Pancreas (tissue), 10 donors: ENCODE measurements around the gene TMOD1. TPM values are rescaled to one million over a fixed set of nuclear protein-coding genes. Genes with fewer than 3 reads are reported as not detected.

ENCODE experiments used
- ATAC-seq, 4 donors: fragments of 200-7000 bp; cut with Tn5 transposase; one replicate each; pipeline versions ENCODE4 v1.8.0 to v1.9.1; 2020; ENCODE audit warnings: mild to moderate bottlenecking in 4 of 4, moderate library complexity in 4 of 4
- DNase-seq, 6 donors: peaks; one replicate each; pipeline ENCODE4 v3.0.0-alpha.2; 2020
- FAIRE-seq: peaks from 2 replicates; lab custom pipeline; 2012; peaks lifted over from hg19 to GRCh38; lab: Jason Lieb, UNC
- H3K27ac ChIP-seq, 4 donors: fragments of 200-600 bp; sonication (generic); 1 replicate in 3 of 4; 2 replicates in 1 of 4; pipeline versions ENCODE4 v1.5.0 to v1.8.0; 2020
- H3K27me3 ChIP-seq, 4 donors: fragments of 200-600 bp; one replicate each; pipeline ENCODE4 v1.8.0; 2021
- H3K36me3 ChIP-seq, 3 donors: fragments of 200-600 bp; sonication (generic) in 1 of 3; one replicate each; pipeline versions ENCODE4 v1.5.0 to v1.8.0; 2020 to 2021
- H3K4me1 ChIP-seq, 3 donors: fragments of 200-600 bp; one replicate each; pipeline ENCODE4 v1.8.0; 2021
- H3K4me3 ChIP-seq, 4 donors: fragments of 200-600 bp; sonication (generic) in 2 of 4; one replicate each; pipeline versions ENCODE4 v1.5.0 to v1.8.0; 2020 to 2021
- H3K9me3 ChIP-seq, 4 donors: fragments of 200-600 bp; one replicate each; pipeline ENCODE4 v1.8.0; 2021
- WGBS, 2 donors: extraction: QIAGEN DNeasy Blood & Tissue Kit; methylation state at CpG; one replicate each; pipeline ENCODE4 v1.1.7; 2013; 5-methylcytosine and 5-hydroxymethylcytosine counted together
- intact Hi-C, 3 donors: fragments of 100-400 bp; cut with DNase I; formaldehyde crosslinking; loops; one replicate each; pipeline versions ENCODE4 v1.11.1 to v1.14.2; 2022
- polyA plus RNA-seq, 2 donors: library from polyadenylated mRNA; stranded (reverse); fragments of 200-250 nt; gene quantifications; one replicate each; pipeline ENCODE4 v1.2.3, GENCODE V29; 2013
- total RNA-seq, 6 donors: library from RNA; stranded (reverse); fragmentation: NEBNext Ultra II Directional in 4 of 6; extraction: Animal tissue kit (Norgen Biotek cat#: 25700) in 4 of 6; gene quantifications; one replicate each; pipeline versions ENCODE4 v1.2.1 to v1.2.4, GENCODE V29; 2021 to 2023
- TF ChIP-seq, protein P1 (sequence below), 4 donors: fragments of 200-600 bp; sonication (generic) in 3 of 4; IDR thresholded peaks; one replicate each; pipeline versions ENCODE4 v1.5.0 to v1.8.0; 2021; ENCODE audit warnings: antibody characterized with exemption in 4 of 4
- donor health status: healthy with polysubstance abuse.
- donor health status: DM: no; HTN: no; CAD: no; lungs with moderate emphysema.
- donor health status: DM: no; HTN: no; CAD: no.
- donor health status: control.
- donor health status: control.
- donor health status: Bipolar disorder and iron deficiency.
- donor health status: DM: yes; HTN: yes; CAD: no.
- donor health status: DM: no; HTN: no; CAD: no.
- donor health status: DM: no; HTN: no; CAD: no.
- donor health status: DM: yes; HTN: yes; CAD: no.

Gene TMOD1
- total and polyA plus RNA-seq, 8 donors, result 8.4 to 28.7 (median 12.3) TPM

DNA sequence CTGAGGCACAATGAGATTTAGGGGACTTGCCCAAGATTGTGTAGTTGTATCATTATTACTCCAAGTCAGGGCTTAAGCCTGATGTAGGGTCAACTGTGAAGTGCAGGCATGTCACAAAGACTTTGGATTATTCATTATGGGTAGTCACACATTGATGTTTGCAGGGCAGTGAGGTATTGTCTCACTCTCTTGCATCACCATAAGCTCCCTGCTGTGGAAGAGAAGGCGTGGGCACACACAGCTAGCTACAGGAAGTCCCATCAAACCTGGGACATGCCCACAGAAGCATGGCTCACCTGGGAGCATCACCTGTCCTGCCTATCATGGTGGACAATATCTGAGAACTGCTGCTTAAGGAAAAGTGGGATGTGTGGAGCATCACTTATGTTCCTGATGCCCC, 42.1 kb downstream of the TMOD1 start:
- DNase-seq, result no peak
- no peak for ATAC-seq
- H3K27ac ChIP-seq, result no peak overlapping the region
- no peaks in the 10 kb centered on the region for H3K27me3 ChIP-seq
- no peak overlapping the region for H3K4me3 ChIP-seq
- TF ChIP-seq, protein P1, sequence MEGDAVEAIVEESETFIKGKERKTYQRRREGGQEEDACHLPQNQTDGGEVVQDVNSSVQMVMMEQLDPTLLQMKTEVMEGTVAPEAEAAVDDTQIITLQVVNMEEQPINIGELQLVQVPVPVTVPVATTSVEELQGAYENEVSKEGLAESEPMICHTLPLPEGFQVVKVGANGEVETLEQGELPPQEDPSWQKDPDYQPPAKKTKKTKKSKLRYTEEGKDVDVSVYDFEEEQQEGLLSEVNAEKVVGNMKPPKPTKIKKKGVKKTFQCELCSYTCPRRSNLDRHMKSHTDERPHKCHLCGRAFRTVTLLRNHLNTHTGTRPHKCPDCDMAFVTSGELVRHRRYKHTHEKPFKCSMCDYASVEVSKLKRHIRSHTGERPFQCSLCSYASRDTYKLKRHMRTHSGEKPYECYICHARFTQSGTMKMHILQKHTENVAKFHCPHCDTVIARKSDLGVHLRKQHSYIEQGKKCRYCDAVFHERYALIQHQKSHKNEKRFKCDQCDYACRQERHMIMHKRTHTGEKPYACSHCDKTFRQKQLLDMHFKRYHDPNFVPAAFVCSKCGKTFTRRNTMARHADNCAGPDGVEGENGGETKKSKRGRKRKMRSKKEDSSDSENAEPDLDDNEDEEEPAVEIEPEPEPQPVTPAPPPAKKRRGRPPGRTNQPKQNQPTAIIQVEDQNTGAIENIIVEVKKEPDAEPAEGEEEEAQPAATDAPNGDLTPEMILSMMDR (IDR thresholded peaks at IDR 0.05), result no peak
- no peaks in the 10 kb centered on the region for H3K36me3 ChIP-seq
- H3K9me3 ChIP-seq, result no peaks in the 10 kb centered on the region
- no peak for FAIRE-seq
- H3K4me1 ChIP-seq, result peaks cover 3 to 9% (median 4%) of the 10 kb centered on the region in 3 donors
- WGBS, 2 donors, result 89 to 100% methylated on average over 1 of the region's 1 CpG
- intact Hi-C loops, result loop anchor here in 1 of 3 donors (5.0 kb wide), 1 partner anchor 49 kb away; no protein-coding TSS in a partner anchor

DNA sequence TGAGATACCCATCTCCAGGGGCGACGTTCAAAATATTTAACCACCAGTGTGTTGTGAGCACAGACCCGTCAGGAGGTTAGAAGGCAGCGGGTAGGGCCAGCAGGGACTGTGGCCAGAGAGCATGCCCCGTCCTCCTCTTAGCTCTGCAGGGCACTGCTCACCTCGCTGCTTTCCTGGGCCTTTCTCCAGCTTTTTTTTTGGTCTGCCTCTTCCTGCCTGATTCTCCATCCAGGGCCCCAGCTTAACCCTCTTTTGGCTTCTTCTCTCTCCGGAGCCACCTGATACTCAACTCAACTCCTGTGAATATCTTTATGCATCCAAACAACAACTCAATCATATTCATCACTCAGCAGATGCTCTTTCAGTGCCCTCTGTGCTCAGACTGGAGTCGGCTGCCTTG, 44.0 kb downstream of the TMOD1 start:
- DNase-seq, result no peak
- Histone ChIP-seq H3K27me3 (no peaks in the 10 kb centered on the region), H3K4me1 (peaks cover 3 to 9% (median 4%) of the 10 kb centered on the region in 3 donors), H3K4me3 (no peak overlapping the region), H3K36me3 (no peaks in the 10 kb centered on the region), H3K27ac (no peak overlapping the region), H3K9me3 (no peaks in the 10 kb centered on the region)
- no peak for ATAC-seq
- intact Hi-C loops, result no loop called here
- FAIRE-seq, result no peak
- TF ChIP-seq, protein P1 (IDR thresholded peaks at IDR 0.05), result no peak
- 71 to 78% methylated on average over 8 of the region's 8 CpGs for WGBS, 2 donors

DNA sequence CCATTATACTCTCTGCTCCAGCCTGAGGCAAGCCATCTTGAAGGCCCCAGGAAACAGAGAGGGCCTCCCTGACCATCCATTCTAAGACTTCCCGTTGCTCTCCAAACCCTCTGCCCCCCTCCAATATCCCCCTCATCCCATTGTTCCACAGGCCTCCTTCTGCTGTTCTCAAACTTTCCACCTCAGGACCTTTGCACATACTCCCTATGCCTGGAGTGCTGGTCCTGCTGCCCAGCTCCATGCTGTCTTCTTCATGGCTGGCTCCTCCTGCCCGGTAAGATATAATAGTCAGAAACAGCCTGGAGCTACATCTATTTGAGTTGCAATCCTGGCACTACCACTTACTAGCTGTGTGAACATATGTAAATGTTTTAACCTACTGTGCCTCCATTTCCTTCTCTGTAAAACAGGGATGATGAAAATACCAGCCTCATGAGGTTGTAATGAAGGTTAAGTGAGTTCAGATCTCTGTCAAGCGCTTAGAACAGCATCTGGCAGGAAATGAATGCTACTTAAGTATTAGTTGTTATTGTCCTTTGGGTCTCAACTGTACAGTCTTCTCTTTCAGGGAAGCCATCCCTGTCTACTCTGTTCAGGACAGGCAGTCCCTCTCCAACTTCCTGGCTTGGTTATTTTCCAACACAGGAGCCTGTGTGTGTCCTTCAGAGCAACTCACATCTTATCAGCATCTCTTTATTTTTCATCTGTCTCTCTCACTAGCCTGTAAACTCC, 45.8 kb downstream of the TMOD1 start:
- no peak overlapping the region for H3K27ac ChIP-seq
- intact Hi-C loops, result no loop called here
- DNase-seq, result no peak
- TF ChIP-seq, protein P1 (IDR thresholded peaks at IDR 0.05), result no peak
- no peak overlapping the region for H3K4me3 ChIP-seq
- 89 to 95% methylated on average over 3 of the region's 3 CpGs for WGBS, 2 donors
- no peaks in the 10 kb centered on the region for H3K9me3 ChIP-seq
- H3K4me1 ChIP-seq, result peaks cover 0 to 3% (median 1%) of the 10 kb centered on the region in 3 donors
- FAIRE-seq, result no peak
- H3K36me3 ChIP-seq, result no peaks in the 10 kb centered on the region
- no peak for ATAC-seq
- no peaks in the 10 kb centered on the region for H3K27me3 ChIP-seq

DNA sequence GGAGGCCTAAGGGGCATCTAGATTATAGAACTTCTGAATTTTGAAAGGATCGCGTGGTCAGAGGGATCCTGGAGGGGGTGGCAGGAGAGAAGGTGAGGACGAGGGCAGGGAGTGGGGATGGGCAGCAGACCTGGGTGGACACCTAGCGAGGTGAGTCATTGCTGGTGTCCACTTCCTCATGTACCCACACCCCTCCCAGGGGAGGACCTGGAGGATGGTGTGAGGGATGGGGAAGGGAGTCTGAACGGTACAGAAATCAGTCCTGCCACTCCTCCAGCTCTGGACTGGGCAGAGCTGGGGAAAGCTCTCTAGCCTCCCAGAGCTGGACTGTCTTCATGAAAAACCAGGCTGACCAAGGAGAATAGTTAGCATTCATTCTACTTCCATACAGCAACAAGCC, 46.9 kb downstream of the TMOD1 start:
- TF ChIP-seq, protein P1 (IDR thresholded peaks at IDR 0.05), result no peak
- no peak overlapping the region for H3K4me3 ChIP-seq
- H3K27me3 ChIP-seq, result no peaks in the 10 kb centered on the region
- no peak for DNase-seq
- FAIRE-seq, result no peak
- no peaks in the 10 kb centered on the region for H3K4me1 ChIP-seq
- no peaks in the 10 kb centered on the region for H3K36me3 ChIP-seq
- no peak overlapping the region for H3K27ac ChIP-seq
- peak in 1 of 4 donors; percentile 14 for ATAC-seq
- no peaks in the 10 kb centered on the region for H3K9me3 ChIP-seq
- 81 to 86% methylated on average over 5 of the region's 5 CpGs for WGBS, 2 donors
- intact Hi-C loops, result no loop called here
